HG02981 (cell line): ENCODE data around the gene VLDLR.

Experiments
- ATAC-seq: cut with Tn5 transposase; IDR thresholded peaks from one replicate; pipeline ENCODE4 v1.9.1; 2021; ENCODE audit warnings: mild to moderate bottlenecking, moderate library complexity; ENCODE audit not compliant: unreplicated experiment

The VLDLR gene

DNA sequence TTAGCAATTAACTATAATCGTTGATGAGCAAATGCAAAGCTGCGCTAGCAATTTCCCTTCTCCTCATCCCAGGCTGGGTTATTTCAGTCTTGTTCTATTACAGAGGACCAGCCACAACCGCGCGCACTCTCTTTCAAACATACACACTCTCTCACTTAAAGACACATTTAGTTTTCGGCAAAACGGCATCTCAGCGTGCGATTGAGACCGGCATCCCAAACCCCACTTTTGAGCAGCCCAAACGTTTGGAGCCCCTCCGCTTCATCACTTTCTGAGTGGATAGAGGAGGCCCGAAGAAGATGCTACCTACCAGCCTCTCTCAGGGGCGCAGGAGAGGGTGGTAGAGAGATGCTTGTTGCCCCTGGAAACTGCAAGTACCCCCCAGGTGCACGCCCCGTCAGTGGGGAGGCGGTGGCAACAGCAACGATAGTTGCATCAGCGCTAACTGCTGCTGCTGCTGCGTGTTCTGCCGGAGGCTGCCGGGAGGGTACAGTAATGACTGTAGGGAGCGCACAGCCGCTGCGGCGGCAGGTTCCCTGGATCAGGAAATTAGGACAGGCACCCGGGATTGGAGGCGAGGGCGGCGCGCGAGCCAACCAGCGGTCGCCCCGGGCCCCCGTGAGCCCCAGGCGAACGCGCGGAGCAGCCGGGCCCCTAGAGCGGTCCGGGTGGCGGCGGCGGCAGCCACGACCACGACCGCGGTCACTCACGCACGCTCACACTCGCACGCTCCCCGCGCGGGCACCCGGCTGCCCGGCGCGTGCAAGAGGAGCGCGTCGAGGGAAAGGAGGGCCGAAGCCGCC, 467 bp upstream of the VLDLR start:
- ATAC-seq = peak; percentile 38

DNA sequence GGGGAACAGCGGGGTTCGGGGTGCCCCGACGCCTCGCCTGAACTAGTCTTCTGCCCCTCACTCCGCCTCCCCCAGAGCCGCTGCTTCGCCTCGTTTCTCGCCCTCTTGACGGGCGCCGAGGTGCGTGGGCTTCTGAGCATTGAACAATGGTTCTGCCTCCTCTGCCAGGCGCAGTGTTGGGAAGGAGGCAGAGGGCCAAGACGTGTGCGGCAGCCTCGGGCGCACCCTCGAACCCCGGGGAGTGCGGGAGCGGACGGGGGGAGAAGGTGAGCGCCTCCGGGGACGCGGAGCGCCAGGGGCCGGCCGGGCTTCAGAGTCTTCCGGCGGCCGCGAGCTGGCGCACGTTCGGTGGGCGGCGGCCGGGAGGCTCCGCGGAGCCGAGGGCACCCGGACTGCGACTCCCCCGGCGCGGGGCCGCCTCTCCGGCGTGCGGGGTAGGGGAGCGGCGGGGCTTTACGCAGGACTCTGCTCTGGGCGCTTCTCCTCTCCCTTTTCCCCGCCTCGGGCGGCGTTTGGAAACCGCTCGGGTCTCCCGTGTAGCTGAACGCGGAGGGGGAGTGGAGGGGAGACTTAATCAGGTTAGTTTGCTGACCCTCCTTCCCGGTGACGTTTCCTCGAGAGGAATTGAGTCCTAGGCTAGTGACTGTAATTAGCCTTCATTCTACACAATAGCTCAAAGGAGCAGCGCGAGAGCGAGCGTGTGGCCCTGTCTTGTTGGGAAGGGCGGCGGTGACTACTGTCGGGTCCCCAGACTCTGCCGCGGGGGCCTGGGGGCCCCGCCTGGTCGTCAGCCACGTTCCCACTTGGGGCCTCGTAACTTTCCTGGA, 1.1 kb downstream of the VLDLR start:
- ATAC-seq = peak; percentile 38

DNA sequence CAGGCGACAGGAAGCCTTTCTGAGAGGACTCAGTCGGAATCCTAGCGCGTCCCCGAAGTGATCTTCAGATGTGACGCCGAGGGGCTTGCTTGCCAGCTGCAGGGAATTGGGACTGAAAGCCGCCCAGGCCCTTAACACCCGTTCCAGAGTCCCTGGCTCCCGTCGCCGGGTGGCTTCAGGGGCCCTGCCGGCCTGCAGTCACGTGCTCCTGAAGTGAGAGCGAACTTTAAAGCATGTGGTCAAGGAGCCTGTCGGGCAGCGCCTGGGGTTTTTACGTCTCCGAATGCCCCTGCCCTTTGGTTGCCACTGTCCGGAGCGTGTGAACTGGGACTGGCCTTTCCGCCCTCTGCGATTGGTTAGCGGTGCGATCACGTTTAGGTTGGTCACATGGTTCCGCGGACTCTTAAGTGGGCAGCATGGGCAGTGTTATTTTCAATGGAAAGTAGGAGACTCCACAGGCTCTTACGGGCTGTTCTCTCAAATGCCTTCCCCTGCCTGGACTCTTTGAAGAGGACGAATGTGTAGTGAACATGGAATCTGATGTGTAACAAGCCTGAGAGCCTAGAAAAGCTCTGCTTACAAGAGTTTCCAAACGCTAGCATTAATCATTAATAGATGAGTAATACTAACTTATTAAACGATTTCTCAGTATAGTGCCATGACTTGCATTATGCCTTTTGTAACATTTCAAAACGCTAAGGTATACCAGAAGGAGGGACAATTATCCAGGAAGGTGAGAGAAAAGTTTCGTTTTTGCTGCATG, 1.9 kb downstream of the VLDLR start:
- no peak for ATAC-seq

DNA sequence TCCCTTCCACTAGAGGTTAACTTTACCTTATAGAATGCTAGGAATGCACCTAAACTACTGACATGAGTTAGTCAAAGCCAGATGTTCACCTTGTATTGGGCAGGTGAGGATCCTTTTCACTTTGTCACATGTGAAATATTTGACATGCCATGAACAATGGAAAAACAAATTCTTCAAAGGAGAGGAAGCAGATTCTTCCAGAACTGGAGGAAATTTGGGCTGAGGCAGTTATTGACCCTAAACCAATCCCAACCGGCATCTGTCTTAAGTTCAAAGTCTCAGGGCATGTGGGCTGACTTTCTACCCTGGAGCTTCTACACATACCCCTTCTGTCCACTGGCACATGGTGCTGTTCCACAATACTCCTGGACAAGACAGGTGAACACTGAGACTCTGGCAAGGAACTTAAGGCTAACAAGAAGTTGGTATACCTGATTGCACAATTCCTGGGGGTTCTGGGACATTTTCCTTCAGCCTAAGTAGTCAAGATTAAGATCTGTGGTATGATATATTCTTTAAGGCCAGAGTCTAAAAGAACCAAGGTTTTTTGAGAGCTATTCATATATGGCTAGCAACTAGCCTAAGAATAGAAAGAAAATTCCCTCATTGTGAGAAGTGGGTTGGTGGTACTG, 2.6 kb downstream of the VLDLR start:
- no peak for ATAC-seq

DNA sequence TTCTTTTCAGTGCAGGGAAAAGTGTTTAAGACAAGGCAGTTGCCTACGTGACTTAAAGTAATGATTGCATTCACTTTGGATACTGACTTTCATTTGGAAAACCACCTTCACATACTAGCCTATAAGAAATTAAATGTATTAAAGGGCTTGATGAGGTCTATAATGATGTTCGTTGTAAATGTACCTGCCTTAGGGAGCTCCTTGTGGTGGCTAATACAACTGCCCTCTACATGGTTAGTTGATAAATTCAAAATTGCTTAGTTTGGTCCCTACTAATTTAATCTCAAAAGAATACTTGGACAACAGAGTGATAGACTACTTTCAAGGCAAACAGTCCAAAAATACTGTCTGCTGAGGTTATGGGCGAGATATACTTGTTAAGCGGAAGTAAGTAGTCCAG, 3.8 kb downstream of the VLDLR start:
- ATAC-seq = no peak

DNA sequence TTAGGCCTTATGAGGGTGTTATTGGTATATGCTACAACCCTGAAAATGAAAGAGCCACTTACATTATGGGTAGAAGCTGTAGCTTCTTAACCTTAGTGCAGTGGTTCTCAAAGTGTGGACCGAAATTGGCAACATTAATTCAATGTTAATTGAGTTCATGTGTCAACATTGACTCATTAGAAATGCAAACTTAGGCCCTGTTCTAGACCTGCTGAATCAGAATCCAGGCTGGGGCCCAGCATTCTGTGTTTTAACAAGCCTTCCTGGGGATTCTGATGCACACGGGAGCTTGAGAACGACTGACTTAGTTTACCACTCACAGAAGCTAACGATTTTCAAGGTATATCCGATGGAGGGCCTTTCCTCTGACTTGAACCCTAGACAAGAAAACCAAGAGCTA, 7.3 kb downstream of the VLDLR start:
- ATAC-seq = no peak

DNA sequence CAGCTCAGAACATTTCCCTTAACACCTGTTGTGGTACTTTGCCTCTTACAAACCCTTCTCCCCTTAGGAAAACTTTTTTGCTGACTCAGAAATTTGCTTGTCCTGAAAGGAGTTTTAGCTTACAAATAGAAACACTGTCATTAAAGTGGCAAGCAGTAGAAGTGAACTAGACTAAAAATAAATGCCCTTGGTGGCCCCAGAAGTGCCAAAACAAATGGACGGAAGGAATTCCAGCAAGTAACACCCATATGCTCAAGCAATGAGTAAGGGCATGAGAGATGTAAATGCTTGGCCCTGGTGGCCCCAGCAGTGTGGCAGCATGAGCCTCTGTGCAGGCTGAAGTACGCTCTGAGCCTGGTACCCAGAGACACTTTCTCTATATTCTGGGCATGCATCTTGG, 8.6 kb downstream of the VLDLR start:
- ATAC-seq = no peak

DNA sequence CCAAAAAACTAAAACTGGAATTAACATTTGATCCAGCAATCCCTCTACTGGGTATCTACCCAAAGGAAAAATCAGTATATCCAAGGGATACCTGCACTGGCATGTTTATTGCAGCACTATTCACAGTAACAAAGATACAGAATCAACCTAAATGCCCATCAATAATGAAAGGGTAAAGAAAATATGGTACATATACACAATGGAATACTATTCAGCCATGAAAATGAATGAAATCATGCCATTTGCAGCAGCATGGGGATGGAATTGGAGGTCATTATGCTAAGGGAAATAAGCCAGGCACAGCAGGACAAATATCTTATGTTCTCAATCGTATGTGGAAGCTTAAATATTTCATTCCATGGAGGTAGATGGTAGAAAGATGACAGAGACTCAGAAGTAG, 9.7 kb downstream of the VLDLR start:
- ATAC-seq = no peak

DNA sequence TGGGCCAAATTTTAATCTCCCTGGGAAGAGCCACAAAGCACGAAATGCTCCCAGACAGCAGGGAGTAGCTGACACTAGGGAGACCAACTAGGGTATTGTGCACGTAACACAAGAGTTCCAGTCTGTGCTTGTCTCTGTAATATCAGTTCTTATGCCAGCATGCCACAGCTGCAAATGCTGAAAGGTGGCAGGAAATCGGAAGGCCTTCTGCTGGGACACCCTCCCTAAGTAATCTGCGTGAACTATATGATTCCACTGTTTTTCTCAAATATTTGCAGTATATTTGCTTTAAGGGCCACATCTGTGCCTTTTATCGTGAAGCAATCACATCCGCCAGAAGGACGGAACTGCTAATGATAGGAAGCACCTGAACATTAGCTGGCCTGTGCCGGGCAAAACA, 12.6 kb downstream of the VLDLR start:
- ATAC-seq = no peak

DNA sequence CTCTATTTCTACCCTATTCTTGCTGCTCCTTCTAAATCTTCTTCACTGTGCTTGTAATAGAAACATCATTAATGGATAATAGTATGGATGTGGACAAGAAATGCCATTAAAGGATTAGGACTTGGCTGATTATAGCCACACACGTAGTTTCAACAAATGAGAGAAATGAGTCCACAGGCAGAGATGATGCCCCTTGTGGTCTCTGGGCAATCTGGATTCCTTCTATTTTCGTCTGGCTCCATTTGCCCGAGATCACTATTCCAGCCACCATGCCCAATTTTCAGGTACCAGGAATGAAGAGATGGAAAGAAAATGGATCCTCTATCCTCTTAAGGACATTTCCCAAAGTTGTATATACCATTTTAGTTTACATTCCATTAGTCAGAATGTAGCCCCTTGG, 13.2 kb downstream of the VLDLR start:
- no peak for ATAC-seq

DNA sequence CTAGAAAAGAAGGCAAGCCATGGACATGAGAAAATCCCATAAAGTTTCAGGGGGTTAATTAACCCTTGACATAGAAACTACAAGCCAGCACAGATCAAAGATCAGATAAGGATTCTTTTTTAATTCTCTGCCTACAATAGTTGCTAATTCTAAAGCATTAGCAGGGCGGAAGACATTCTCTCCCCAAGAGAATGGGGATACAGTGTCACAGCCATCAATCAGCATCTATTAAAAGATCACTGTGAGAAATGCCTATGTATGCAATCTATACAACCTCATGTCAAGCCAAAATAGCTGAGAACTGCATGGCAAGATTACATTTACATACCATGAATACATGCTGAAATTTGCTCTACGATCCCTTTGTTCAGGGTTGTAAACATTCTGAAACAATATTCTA, 14.3 kb downstream of the VLDLR start:
- no peak for ATAC-seq

DNA sequence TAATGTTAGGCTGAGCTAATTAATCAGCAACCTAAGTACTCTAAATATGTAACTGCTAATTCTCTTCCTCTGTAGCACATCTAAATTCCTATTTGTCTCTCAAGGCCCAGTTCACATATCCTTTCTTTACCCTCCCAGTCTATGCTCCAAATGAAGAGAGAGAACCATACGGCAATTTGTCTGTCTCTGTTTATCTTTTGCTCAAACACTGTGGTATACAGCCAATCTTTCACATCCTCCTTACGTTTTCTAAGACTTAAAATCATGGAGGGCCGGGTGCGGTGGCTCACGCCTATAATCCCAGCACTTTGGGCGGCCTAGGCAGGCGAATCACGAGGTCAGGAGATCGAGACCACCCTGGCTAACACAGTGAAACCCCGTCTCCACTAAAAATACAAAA, 15.8 kb downstream of the VLDLR start:
- no peak for ATAC-seq

DNA sequence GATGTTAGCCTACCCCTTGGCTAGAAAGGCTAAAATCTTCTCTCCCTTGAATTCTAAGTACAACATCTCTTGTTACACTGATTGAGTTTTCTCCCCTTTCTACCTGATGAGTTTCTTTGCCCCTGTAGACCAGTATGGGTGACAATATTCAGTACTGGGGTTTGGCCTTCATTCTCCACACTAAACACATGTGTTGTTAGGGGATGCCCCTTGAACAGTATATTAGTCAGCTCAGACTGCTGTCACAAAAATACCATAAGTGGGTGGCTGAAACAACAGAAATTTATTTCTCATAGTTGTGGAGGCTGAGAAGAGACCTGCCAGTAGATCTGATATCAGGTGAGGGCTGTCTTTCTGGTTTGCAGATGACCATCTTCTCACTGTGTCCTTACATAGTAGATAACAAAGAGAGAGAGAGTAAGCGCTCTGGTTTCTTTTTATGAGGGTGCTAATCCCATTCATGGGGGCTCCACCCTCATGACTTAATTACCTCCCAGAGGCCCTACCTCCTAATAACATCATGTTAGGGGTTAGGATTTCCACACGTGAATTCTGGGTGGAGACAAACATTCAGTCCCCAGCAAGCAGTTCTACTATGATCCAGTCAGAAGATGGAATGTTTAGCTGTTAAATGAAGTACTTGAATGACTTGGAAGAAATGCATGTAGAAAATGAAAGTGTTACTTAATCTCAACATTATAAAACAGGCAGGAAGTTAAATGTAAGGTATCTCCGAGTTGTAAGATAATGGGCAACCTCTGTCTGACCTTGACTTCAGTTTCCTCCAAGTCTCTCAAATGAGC, 17.5 kb downstream of the VLDLR start:
- no peak for ATAC-seq

DNA sequence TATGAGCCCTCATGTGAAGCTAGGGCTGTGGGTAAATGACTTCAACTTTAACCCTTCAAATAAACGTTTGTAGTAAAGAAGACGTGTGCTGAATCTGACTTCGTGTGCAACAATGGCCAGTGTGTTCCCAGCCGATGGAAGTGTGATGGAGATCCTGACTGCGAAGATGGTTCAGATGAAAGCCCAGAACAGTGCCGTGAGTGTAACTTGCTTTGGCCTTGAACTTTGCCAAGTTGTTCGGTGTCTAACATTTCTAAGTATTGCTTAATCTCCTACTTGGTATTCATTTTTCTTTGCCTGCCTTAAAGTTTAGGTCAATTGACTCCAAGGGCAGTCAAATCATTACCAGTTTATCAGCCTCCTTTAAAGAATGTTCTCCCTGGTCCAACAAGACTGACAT, 18.2 kb downstream of the VLDLR start:
- no peak for ATAC-seq

DNA sequence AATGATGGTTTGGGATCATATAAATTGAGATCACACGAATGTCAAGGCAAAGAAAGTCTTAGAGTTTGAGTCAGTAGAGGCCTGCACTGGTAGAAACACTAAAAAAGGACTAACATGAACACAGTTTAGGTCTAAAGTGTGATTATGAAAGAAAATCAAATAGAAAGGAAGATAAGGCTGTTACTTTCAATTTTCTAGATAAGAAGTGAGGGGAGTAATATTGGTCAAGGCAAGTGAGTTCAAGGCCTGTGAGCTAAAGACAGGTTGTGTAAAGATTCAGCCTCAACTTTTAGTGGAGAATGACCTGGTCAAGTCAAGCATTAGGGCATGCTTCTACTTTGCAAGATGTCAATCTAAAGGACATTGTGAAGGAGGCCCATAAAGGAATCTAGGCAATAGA, 19.0 kb downstream of the VLDLR start:
- ATAC-seq = no peak

DNA sequence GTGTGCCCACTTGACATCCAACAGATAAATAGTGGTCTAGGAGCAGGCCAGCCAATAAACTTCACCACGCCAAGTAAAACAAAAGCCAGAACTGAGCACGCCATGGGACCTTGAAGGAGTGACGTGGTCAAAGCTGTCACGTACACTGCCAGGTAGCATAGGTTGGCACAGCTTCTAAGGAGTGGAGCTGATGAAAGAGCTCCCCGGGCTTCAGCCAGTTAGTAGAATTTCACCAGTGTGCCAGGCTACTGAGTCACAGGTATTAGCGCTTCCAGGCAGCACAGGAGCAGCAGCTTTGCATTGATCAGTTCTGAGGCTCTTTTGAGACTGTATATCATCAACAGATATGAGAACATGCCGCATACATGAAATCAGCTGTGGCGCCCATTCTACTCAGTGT, 19.4 kb downstream of the VLDLR start:
- no peak for ATAC-seq

DNA sequence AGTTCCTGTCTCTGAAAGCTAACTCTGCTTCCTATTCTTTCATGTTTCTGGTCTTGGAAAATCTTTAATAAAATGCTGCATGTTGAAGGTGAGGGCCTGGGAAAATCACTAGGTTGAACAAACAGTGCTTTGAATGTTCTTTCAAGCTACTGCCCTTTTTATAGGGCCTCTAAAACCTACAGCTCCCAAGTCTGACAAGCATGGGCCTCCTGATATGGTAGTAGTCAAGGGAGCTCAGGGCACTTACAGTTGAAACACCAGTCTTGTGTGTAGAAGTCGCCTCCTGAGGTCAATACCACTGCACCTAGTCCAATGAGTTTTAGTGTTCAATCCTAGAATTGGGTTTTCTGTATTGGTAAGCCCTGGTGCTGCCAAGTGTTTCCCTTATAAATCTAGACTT, 20.5 kb downstream of the VLDLR start:
- no peak for ATAC-seq

DNA sequence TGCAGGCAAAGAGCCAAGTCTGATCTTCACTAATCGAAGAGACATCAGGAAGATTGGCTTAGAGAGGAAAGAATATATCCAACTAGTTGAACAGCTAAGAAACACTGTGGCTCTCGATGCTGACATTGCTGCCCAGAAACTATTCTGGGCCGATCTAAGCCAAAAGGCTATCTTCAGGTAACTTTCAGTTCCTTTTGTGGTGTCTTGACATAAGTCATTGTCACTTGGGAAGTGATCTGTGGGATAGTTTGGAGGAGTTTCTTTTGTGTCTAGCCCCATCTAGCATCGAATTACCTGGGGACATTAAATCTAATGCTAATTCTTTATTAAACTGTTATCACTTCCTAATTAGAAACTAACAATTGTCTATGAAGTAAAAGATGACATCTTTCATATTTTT, 24.0 kb downstream of the VLDLR start:
- peak; percentile 57 for ATAC-seq

DNA sequence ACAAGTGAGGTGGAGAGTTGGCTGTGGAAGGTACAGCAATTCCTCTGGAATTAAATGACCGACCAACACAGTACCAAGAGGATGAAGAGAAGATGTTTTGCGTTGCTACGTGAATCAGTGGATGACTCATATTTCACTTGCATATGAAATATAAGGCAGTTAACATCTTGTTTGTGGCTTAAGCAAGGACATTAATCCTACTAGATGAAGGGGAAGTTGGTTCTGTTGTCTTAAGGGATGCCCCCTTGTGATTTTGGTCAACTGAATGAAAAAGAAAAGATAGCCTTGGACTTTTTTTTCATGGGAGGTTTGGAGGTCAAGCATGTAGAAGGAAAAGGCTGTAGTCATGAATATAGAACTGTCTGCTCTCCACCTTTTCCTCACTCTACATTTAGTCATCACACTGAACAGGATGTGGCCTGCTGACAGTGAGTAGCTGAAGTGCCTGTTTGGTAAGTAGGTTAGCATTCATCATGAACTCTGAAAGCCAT, 33.9 kb downstream of the VLDLR start:
- ATAC-seq = peak; percentile 51

DNA sequence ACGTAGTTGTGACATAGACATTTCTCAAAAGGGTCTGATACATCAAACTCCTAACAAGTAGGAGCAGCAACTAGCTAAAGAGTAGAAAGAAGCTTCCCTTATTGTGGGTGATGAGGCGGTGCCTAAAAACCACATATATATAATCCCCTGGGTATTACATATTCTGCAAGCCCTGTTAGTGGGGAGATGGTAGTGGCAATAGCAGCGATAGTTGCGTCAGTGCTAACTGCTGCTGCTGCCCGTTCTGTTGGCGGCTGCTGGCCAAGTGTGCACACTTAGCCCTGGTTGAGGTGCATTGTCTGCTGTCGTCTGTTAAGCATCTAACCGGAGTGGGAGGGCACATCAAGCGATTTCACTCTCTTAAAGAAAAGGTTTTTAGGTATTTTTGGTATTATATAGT, 35.8 kb downstream of the VLDLR start:
- ATAC-seq = peak; percentile 39
